CD4-positive, alpha-beta T cell treated with Interleukin-15 for 1 hour (primary cell): ENCODE measurements around the gene NOS3.
"Not testable (repeated sequence)": the region's sequence is repeated elsewhere in the genome, so short reads cannot be mapped to it uniquely, and the experiment has no call there.

ENCODE experiments used
- DNase-seq: peaks from one replicate; pipeline ENCODE4 v3.0.0-alpha.2; 2020

Gene NOS3

GRCh38 chr7:151019130-151019447 lies 28.3 kb downstream of the NOS3 start:
- no peak for DNase-seq

GRCh38 chr7:151020231-151020630 lies 29.4 kb downstream of the NOS3 start:
- DNase-seq, result no peak

GRCh38 chr7:151023232-151023631 lies 32.4 kb downstream of the NOS3 start:
- DNase-seq, result no peak

DNA sequence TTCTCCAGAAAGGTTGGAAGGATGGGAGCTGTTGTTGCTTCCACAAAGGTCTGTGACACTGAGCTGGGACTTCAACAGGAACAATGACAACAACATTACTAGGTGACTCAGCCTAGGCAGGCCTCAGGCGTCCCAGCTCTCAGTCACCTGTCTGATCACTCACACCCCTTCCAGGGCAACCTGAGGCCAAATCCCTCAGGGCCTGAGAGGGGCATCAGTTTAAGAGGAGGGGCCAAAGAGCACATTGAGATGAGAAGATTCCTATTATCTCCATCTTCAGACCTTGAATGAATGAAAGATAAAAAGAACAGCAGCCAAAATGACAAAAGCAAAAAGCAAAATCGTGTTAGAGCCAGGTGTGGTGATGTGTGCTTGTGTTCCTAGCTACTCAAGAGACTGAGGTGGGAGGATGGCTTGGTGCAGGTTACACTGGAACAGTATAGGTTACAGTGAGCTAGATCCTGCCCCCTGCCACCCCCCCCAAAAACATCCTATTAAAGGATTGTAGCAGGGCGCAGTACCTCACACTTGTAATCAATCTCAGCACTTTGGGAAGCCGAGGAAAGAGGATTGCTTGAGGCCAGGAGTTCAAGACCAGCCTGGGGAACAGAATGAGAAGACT lies 33.7 kb downstream of the NOS3 start, which contains the start of gene ATG9B:
TSS of gene ATG9B (minus strand) at position 60 of the 622 bp plus-strand sequence. CDS start 71 bp downstream, outside the sequence.
- no peak for DNase-seq

DNA sequence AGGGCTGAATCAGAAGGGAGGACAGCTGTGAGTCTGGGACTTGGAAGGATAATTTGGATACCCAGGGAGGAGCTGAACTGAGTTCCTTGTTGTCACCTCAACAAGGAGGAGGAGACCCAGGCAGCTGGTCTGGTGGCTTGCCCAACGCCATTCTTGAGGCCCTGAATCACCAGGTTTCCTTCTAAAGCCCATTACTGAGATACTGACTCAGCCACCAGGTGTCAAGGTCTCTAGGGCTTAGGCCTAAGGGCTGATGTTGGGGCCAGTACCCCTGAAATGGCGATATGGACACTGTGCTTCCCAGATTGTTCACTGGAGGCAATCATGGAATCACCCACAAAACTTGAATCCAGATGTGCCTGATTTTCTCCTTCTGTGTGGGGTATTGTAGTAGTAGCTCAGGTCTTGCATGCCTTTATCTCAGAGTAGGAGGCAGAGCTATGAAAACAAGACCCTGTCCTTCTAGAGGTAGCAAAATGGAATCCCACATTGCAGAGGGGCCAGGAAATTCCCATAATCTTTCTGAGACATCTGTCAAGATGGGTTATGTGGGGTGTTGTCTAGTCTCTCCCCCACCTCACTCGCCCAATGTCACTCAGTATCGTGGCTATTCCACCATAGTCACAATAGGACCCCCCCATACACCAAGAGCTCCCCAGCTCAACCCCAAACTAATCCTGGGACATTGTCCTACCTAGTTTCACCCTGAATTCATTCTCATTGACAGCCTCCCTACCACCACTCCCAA lies 35.3 kb downstream of the NOS3 start:
- no peak for DNase-seq

DNA sequence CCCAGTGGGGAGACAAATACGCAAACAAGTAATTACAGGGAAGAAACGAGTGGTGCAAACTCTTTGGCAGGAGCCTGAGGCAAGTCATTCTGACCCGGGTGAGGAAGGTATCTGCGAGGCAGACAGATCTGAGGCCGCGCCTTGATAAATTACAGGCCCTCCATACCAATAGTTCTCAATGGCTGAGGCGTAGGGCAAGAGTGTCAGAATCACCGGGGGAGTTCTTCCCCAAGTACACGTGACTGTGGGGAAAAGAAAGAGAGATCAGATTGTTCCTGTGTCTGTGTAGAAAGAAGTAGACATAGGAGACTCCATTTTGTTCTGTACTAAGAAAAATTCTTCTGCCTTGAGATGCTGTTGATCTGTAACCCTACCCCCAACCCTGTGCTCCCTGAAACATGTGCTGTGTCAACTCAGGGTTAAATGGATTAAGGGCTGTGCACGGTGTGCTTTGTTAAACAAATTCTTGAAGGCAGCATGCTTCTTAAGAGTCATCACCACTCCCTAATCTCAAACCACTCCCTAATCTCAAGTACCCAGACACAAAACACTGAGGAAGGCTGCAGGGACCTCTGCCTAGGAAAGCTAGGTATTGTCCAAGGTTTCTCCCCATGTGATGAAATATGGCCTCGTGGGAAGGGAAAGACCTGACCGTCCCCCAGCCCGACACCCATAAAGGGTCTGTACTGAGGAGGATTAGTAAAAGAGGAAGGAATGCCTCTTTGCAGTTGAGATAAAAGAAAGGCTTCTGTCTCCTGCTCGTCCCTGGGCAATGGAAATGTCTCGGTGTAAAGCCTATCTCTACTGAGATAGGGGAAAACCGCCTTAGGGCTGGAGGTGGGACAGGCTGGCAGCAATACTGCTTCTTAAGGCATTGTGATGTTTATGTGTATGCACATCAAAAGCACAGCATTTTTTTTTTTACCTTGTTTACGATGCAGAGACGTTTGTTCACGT lies 36.2 kb downstream of the NOS3 start:
- not testable (repeated sequence) for DNase-seq

DNA sequence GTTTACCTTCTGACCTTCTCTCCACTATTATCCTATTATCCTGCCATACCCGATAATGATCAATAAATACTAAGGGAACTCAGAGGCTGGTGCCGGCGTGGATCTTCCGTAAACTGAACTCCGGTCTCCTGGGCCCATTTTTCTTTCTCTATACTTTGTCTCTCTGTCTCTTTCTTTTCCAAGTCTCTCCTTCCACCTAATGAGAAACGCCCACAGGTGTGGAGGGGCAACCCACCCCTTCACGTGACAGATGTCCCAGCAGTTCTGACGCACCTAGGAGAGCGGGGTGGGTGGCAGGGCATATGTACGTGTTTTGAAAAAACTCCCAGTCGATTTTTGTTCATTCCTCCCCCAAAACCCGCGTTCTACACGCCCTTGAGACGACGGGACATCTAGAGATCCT lies 36.9 kb downstream of the NOS3 start:
- not testable (repeated sequence) for DNase-seq

GRCh38 chr7:151028131-151028947 lies 37.5 kb downstream of the NOS3 start, which contains the start of gene ABCB8:
Gene ABCB8 (plus strand): TSS chr7:151028450. CDS start chr7:151028516, 66 bp downstream.
- DNase-seq, result peak; percentile 99

DNA sequence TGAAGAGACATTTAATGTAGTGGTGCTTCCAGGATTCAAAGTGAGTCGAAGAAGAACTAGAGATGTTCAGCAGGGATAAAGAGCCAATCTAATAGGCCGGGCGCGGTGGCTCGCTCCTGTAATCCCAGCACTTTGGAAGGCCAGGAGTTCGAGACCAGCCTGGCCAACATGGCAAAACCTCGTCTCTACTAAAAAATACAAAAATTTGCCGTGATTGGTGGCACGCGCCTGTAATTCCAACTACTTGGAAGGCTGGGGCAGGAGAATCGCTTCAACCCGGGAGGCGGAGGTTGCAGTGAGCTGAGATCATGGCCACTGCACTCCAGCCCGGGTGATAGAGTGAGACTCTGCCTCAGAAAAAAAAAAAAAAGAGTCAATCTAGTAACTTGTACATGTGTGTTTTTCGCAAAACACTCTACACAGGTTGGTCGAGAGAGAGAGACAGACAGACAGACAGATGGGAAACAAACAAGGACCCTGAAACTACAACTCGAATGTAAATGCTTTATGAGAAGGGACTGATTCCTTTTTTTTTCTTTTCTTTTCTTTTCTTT lies 38.2 kb downstream of the NOS3 start:
- DNase-seq, result no peak

DNA sequence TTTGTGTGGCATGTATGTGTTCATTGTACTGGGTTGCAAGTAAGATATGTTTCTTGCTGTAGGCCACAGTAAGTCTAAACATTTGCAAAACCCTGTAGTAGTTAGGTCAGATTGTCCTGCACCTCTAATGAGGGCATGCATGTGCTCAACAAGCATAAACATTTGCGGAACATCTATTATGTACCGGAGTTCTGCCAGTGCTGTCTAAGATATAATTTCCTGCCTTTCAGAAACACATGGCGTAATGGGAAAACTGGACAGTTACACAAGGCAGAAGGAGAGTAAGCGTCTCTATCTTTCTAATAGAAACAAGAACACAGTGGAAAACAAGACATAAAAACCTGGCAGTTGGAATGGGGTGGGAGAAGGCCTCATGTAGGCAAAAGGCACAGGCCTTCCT lies 40.2 kb downstream of the NOS3 start:
- no peak for DNase-seq

DNA sequence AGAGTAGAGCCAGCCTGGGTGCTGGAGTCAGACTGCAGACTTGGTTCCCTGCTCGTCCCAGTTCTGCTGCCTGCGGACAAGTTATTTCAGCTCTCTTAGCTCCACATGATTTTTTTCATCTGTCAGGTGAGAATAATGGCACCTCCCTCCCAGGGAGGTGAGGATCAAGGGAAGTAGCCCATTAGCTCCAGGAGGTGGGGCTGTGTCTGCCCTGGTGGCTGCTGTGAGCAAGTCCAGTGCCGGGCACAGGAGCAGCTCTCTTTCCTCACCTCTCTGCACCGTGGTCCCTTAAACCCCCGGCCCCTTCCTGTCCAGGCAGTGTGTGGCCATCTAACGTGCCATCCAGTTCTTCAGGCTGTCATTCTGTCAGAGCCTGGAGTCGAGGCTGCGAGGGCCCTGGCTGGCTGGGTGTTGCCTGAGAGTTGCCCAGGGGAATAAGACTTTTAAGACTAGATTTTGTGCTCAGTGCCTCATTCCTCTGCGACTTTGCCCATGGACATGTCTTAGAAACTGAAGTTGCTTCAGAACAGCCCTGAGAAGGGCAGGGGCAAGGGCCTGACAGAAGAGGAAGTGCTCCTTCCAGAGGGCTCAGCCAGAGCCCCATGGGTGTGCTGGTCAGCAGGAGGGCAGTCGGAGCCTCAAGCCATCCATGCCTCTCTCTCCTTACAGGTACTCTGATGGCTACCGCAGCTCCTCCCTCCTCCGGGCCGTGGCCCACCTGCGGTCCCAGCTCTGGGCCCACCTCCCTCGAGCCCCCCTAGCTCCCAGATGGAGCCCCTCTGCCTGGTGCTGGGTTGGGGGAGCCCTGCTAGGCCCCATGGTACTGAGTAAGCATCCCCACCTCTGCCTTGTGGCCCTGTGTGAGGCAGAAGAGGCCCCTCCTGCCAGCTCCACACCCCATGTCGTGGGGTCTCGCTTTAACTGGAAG lies 42.4 kb downstream of the NOS3 start:
- no peak for DNase-seq

- no peak for DNase-seq
Measured at GRCh38 chr7:151033864-151034249, 43.0 kb downstream of the NOS3 start.

DNA sequence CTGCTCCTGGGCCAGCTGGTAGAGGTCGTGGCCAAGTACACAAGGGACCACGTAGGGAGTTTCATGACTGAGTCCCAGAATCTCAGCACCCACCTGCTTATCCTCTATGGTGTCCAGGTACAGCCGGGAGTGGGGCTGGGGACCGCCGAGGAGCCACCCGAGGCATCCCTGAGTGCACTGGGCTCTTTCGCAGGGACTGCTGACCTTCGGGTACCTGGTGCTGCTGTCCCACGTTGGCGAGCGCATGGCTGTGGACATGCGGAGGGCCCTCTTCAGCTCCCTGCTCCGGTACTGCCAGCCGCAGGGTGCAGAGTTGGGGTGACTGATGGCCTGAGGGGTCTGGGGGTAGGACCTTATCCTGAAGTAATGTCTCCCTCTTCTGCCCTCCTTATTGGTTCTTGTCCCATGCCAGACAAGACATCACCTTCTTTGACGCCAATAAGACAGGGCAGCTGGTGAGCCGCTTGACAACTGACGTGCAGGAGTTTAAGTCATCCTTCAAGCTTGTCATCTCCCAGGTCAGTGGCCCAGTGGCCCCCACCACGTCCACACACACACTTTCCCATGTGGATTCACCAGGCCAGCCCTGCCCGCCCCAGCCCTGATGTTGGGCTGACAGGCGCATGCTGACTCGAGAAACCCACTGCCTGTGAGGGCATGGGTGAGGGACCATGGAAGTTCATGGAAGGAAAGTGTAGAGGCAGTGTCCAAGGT lies 43.7 kb downstream of the NOS3 start:
- DNase-seq, result no peak

DNA sequence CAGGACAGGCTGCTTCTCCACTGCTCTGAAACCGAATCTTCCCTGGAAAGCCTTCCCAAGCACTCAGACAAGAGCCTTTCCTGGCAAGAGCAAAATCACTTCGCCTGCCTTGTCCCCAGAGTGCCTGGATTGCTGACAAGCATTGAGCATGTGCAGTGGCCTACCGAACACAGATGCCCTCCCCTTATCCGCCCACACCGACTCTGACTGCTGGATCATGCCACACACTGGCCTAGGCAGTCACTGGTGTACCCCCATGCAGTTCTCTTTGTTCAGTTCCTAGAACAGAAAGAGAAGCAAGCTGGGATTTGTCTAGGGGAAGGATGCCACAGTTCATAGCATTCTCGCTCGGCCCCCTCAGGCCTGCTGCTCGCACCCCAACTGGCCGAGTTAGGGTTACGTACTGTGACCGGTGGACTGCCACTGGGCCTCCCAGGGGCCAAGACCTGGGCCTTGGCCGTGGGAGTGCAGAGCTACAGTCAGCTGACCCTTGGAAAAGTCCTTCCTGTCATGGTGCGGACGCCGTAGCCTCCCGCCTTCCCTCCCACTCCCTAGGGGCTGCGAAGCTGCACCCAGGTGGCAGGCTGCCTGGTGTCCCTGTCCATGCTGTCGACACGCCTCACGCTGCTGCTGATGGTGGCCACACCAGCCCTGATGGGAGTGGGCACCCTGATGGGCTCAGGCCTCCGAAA lies 44.4 kb downstream of the NOS3 start:
- DNase-seq, result no peak

DNA sequence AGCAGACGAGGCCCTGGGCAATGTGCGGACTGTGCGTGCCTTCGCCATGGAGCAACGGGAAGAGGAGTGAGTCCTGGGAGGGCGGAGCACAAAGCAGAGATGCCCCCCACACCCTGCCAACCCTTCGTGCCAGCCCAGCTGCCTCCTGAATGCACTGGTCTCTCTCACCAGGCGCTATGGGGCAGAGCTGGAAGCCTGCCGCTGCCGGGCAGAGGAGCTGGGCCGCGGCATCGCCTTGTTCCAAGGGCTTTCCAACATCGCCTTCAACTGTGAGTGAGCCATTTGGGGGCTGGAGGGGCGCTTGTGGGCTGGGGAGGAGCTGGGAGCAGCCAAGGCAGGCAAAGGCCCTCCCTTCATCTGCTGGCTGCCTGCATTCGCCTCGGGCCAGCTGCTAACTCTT lies 45.1 kb downstream of the NOS3 start:
- no peak for DNase-seq

DNA sequence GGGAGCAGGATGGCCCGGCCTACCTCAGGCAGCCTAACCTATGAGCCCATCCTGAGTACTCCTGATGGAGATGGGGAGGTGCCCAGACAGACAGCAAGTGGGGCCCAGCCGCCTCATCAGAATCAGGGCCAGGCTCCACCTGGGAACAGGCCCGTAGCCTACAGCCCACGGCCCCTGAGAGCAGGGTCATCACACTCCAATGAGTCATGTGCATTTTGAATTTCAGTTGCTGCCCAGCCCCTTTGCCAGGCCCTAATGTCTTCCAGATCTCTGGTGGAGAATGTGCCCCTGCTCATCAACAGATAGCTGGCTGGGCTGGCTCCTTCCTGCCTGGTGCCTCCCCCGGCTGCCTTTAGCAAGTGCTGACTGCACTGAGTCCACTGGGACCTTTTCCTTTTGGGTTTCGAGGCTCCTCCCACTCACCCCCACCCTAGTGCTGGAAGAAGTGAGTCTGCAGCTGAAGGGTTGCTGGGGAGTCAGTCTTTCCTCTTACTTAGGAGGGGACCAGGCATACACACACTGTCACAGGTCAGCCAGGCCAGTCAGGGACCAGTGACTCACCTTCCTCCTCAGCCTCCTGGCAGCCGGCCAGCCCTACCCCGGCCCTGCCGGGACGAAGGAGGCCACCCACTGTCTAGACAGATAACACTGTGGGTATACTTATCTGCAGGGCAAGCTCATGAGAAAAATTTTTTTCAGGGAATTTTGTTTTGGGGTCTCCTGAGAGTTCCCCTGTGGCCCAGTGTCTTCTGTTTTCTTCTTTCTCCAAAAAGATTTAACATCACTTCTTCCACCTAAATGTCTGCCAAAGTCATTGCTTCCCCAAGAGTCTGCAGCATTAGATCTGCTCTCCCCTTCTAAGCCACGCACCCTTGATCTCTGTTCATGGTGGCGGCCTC lies 48.4 kb downstream of the NOS3 start:
- peak; percentile 75 for DNase-seq

- no peak for DNase-seq
Measured at GRCh38 chr7:151039850-151040548, 49.2 kb downstream of the NOS3 start.
